Measurements from ENCODE around the gene CHRNB1.
A peak's percentile ranks its signal among the peaks of the same experiment; 100 is the strongest.

CHRNB1 gene

GRCh38 chr17:7437950-7438614 lies 6.8 kb upstream of the CHRNB1 start:
- DNase-seq (ENCODE audit: low read depth), result peak; percentile 62

- DNase-seq (ENCODE audit: low read depth), result no peak
Measured at GRCh38 chr17:7438656-7439460, 6.0 kb upstream of the CHRNB1 start.

GRCh38 chr17:7439462-7440112 lies 5.3 kb upstream of the CHRNB1 start, which contains the start of gene FGF11:
Gene FGF11 (plus strand): TSS chr17:7439512. CDS start chr17:7439621, 109 bp downstream.
- no peak for DNase-seq (ENCODE audit: low read depth)

GRCh38 chr17:7440113-7440833 lies 4.6 kb upstream of the CHRNB1 start:
- DNase-seq (ENCODE audit: low read depth), result no peak

GRCh38 chr17:7440834-7441195 lies 4.0 kb upstream of the CHRNB1 start:
- no peak for DNase-seq (ENCODE audit: low read depth)

- DNase-seq (ENCODE audit: low read depth), result no peak
Measured at GRCh38 chr17:7441266-7441665, 3.6 kb upstream of the CHRNB1 start.

- DNase-seq (ENCODE audit: low read depth), result no peak
Measured at GRCh38 chr17:7442142-7442541, 2.7 kb upstream of the CHRNB1 start.

GRCh38 chr17:7443499-7444485 lies 1.1 kb upstream of the CHRNB1 start:
- DNase-seq (ENCODE audit: low read depth), result no peak

- no peak for DNase-seq (ENCODE audit: low read depth)
Measured at GRCh38 chr17:7445619-7445968, 733 bp downstream of the CHRNB1 start.

GRCh38 chr17:7448461-7448860 lies 3.6 kb downstream of the CHRNB1 start:
- no peak for DNase-seq (ENCODE audit: low read depth)

GRCh38 chr17:7459961-7460545 lies 15.2 kb downstream of the CHRNB1 start:
- no peak for DNase-seq (ENCODE audit: low read depth)

- no peak for DNase-seq (ENCODE audit: low read depth)
Measured at GRCh38 chr17:7460850-7461660, 16.2 kb downstream of the CHRNB1 start.

GRCh38 chr17:7462474-7463371 lies 17.9 kb downstream of the CHRNB1 start:
- no peak for DNase-seq (ENCODE audit: low read depth)

GRCh38 chr17:7463372-7463846 lies 18.5 kb downstream of the CHRNB1 start:
- DNase-seq (ENCODE audit: low read depth), result no peak

GRCh38 chr17:7464081-7464480 lies 19.2 kb downstream of the CHRNB1 start:
- no peak for DNase-seq (ENCODE audit: low read depth)

- no peak for DNase-seq (ENCODE audit: low read depth)
Measured at GRCh38 chr17:7465597-7466275, 20.9 kb downstream of the CHRNB1 start.

- DNase-seq (ENCODE audit: low read depth), result no peak
Measured at GRCh38 chr17:7466318-7466638, 21.4 kb downstream of the CHRNB1 start.

- DNase-seq (ENCODE audit: low read depth), result no peak
Measured at GRCh38 chr17:7466639-7467341, 21.9 kb downstream of the CHRNB1 start.

Data from activated T-cell treated with anti-CD3 and anti-CD28 coated beads for 48 hours (primary cell).